GM10248 (cell line): ENCODE results near the gene CDC42BPG.

Source experiments
- CTCF ChIA-PET: fragments of 300-600 bp; sonication (Branson Sonifier 250); formaldehyde crosslinking; extraction: SDS; loops from one replicate; lab custom pipeline; 2021; ENCODE audit warnings: antibody characterized with exemption; lab: Yijun Ruan, JAX
- POLR2A ChIA-PET: fragments of 350-650 bp; sonication (Branson Sonifier 250); formaldehyde crosslinking; extraction: SDS; loops from one replicate; lab custom pipeline; 2020; ENCODE audit warnings: antibody characterized with exemption; lab: Yijun Ruan, JAX
- DNase-seq: peaks from one replicate; pipeline ENCODE4 v3.0.0; 2012; ENCODE audit errors: extremely low spot score
- TF ChIP-seq, protein P1 (sequence below): IDR thresholded peaks from 2 replicates; pipeline ENCODE4 v1.5.1; 2012; ENCODE audit warnings: mild to moderate bottlenecking, low read depth; ENCODE audit errors: extremely low read depth, missing control alignments, control extremely low read depth

Gene CDC42BPG

DNA sequence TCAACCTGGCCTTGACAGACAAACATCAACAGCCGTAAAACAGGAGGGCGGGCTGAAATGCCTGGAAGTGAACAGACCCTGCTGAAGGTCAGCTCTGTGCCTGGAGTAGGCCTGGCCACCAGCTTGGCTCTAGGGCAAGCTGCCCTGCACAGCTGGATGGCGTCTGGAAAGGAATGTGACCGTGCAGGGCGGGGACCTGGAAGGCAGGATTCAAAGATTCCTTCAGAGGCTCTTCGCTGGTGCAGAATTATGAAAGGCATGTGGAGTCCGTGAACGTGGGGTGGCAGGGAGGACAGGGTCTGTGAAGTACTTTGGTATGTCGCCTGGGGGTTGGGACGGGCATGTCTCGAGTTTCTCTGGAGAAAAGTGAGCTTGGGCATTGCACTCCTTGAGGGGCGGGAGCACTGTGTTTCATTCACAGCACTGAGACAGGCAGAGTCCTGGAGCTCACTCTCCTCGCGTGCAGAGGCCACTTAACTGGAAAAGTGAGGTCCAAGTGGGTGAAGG lies 32.4 kb upstream of the CDC42BPG start:
- TF ChIP-seq, protein P1, sequence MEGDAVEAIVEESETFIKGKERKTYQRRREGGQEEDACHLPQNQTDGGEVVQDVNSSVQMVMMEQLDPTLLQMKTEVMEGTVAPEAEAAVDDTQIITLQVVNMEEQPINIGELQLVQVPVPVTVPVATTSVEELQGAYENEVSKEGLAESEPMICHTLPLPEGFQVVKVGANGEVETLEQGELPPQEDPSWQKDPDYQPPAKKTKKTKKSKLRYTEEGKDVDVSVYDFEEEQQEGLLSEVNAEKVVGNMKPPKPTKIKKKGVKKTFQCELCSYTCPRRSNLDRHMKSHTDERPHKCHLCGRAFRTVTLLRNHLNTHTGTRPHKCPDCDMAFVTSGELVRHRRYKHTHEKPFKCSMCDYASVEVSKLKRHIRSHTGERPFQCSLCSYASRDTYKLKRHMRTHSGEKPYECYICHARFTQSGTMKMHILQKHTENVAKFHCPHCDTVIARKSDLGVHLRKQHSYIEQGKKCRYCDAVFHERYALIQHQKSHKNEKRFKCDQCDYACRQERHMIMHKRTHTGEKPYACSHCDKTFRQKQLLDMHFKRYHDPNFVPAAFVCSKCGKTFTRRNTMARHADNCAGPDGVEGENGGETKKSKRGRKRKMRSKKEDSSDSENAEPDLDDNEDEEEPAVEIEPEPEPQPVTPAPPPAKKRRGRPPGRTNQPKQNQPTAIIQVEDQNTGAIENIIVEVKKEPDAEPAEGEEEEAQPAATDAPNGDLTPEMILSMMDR, result no peak
- POLR2A ChIA-PET, result interaction anchor here (0.6 to 7.8 kb wide), 7 partner anchors 11 to 105 kb away, joined by 3 to 225 read pairs (median 9); partner anchors contain the start of genes CDC42BPG and SF1
- CTCF ChIA-PET, result interaction anchor here (1.7 to 31.5 kb wide), 3 partner anchors 14 to 241 kb away, joined by 5 to 1137 read pairs (median 152); partner anchors contain the start of genes CDC42BPG and ZNHIT2
- no peak for DNase-seq

DNA sequence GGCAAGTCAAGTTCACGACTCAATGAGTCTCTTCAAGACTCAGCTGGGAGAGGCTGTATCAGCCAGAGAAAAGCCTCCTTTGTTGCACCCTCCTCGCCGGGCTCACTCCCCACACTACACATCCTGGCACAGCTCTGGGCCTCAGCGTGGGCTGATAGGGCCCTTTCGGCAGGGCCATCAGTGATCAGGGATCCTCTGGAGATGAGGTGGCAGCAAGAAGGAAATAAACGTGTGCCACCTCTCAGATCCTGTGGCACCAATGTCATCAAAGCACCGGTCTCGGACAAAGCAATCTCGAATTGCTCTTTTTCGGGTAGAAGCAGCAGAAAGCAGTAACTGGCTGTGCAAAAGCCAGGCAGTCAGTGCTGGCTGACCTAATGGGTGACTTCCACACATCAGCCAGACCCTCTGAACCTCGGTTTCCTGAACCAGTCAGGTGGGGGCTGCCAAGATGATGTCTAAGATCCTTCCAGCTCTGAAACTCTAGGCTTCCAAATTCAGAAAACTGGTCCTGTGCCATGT lies 31.8 kb upstream of the CDC42BPG start:
- no peak for DNase-seq
- TF ChIP-seq, protein P1, result no peak
- ChIA-PET CTCF (interaction anchor here (1.7 to 31.5 kb wide), 3 partner anchors 14 to 241 kb away, joined by 5 to 1137 read pairs (median 152); partner anchors contain the start of genes CDC42BPG and ZNHIT2), POLR2A (interaction anchor here (6.1 to 7.8 kb wide), 2 partner anchors 12 to 26 kb away, joined by 129 to 225 read pairs; partner anchors contain the start of gene CDC42BPG)

DNA sequence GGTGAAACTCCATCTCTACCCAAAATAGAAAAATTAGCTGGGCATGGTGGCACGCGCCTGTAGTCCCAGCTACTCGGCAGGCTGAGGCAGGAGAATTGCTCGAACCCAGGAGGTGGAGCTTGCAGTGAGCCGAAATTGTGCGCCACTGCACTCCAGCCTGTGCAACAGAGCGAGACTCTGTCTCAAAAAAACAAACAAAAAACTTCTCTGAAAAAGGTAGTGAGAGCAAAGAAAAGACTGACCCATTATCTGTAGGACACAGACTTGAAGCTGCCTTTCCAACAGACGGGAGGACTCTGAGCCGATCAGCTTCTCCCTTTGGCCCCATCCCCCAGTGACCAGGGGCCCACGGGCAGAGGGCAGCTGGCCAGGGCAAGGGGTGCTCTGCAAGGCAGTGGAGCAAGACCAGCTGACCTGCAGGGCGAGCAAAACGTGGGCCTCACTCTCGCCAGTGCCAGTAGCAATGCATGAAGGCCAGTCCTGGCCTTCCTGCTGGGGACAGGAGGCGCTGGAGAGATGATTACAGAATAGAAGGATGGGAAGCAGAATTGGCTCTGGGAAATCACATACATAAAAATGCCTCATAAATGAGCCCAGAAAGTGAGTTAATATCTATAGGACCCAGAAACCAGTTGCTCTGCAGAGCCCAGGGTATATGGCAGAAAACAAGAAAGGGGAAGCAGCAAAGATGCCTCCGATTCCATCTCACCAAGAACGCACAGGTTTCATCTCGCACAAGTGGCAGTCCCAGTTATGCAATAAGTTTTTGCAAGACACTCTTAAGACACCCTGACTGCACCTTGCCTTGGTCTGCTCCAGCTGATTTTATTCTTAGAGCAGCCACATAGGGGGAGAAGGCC lies 31.1 kb upstream of the CDC42BPG start:
- DNase-seq, result no peak
- ChIA-PET POLR2A (interaction anchor here (0.6 to 7.8 kb wide), 3 partner anchors 11 to 25 kb away, joined by 4 to 225 read pairs (median 129); partner anchors contain the start of gene CDC42BPG), CTCF (interaction anchor here (0.7 to 31.5 kb wide), 4 partner anchors 15 to 242 kb away, joined by 3 to 1137 read pairs (median 78); partner anchors contain the start of genes CDC42BPG and ZNHIT2)
- TF ChIP-seq, protein P1, result no peak

DNA sequence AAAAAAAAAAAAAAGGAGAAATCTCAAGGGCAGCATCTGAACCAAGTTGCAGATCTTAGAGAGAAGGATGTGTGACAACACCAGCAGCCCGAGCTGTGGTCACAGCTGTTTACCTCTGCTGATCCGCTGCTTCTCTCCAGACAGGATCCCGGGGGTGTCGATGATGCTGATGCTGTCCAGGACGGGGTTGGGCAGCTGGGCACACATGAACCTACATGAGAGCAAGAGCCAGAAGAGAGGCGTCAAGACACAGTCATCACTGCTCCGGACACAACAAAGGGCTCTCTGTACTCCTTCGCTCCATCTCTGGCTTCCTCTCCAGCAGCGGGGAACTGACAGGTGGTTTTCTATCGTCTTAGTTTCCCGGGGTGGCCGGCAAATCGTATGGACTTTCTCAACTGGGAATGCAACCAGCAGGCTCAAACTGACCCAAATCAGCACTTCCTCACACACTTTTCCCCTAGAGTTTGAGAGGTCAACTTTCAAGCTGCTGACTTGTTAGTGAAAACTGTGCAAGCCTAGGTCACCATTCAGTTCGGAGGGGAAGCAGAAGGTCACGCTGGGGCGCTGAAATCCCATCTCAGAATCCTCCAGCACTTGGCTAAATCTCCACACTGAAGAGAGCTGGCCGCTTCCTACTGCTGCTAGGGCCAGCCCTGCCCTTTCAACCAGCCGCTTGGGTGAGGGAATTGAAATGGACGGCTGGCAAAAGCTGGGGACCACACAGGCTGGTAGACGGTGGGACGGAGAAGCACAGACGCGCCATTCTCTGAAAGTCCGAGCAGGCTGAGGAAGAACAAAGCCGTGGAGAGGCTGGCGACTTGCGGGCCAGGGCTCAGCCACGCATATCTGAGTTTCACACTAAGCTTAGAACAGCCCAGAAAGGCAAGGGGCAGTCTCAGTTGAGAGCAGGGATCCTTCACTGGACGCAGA lies 30.1 kb upstream of the CDC42BPG start:
- TF ChIP-seq, protein P1, result no peak
- CTCF ChIA-PET, result interaction anchor here (0.7 to 31.5 kb wide), 3 partner anchors 16 to 138 kb away, joined by 3 to 1137 read pairs (median 152); partner anchors contain the start of gene CDC42BPG
- no peak for DNase-seq
- POLR2A ChIA-PET, result interaction anchor here (0.5 to 7.8 kb wide), 3 partner anchors 10 to 94 kb away, joined by 6 to 225 read pairs (median 129); partner anchors contain the start of gene CDC42BPG

DNA sequence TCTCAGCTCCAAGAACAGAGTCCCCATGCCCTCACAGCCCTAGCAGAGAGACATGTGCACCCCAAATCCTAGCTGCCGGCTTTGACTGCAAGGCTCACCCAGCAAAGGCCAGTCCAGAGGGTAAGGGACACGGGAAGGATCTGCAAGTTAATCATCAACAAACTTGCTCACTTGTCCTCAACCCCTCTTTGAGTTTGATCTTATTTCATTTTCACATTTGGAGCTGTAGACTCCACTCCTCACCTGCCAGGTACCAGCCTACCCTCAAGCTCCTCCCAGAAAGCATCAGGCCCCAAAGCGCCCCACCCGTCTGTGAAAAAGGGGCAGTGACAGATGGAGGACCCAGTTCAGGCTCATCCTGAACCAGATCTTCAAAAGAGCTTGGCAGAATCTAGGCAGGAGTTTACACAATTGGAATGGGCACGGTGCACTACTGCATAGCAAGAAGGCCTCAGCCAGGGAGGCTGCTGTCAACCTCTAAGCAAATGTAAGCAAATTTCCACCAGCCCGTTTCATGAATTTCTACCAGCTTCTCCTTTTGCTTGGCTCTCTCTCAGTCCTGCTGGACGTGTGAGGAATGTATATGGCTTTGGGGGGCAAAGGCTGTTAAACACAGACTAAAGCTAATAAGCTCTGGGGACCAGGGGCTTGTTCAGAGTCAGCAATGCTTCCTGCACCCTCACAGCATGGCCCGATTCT lies 28.5 kb upstream of the CDC42BPG start:
- TF ChIP-seq, protein P1, result no peak
- CTCF ChIA-PET, result interaction anchor here (1.2 to 31.5 kb wide), 3 partner anchors 18 to 105 kb away, joined by 3 to 1137 read pairs (median 152); partner anchors contain the start of gene CDC42BPG
- POLR2A ChIA-PET, result interaction anchor here (0.6 to 7.8 kb wide), 7 partner anchors 10 to 70 kb away, joined by 3 to 129 read pairs (median 8); partner anchors contain the start of gene CDC42BPG
- DNase-seq, result no peak
